HG02870 (cell line): ENCODE results near the gene ICAM2.

Experiments
- ATAC-seq: cut with Tn5 transposase; IDR thresholded peaks from one replicate; pipeline ENCODE4 v1.9.1; 2021; ENCODE audit warnings: mild to moderate bottlenecking, moderate library complexity; ENCODE audit not compliant: unreplicated experiment

ICAM2 gene

GRCh38 chr17:64020056-64020766, at the start of gene ICAM2:
TSS of gene ICAM2 (minus strand) at chr17:64020633. CDS start at chr17:64006691, 13,942 bp downstream.
- ATAC-seq, result peak; percentile 61

DNA sequence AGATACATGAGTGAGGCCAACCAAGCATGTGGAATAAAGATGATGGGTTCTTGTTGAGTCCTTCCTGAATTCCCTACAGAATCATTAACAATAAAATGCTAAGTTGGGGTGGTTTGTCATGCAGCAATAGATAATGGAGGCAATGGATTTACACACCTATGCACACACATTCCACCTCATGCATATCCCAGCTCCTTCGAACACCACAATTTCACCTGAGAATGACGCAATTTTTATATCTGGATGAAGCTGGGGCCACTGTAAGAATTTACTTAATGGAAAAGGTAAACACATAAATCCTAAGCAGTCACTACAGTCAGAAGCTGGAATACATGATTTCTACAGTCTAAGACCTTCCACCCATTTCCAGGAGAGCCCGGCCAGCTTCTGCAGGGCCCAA, 49.8 kb upstream of the ICAM2 start:
- ATAC-seq, result no peak

DNA sequence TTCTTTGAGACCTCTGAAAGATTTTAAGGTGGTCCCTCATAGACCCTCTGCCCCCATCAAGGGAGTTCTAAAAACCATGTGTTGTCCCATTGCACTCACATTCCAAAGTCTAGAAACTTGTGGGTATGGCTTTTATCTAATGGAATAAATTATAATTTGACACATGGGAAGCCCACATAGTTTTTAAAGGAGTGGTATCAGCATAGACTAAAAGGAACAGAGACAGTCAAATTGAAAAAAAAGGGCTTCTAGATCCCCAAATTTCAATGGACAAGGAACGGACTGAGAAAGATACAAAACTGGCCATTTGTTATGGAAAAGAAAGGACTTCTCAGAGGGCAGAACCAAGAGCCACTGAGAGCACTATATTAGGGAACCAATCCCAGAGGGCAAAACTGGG, 48.7 kb upstream of the ICAM2 start:
- no peak for ATAC-seq

- ATAC-seq, result no peak
Observed at GRCh38 chr17:64067657-64068056, 47.2 kb upstream of the ICAM2 start.

DNA sequence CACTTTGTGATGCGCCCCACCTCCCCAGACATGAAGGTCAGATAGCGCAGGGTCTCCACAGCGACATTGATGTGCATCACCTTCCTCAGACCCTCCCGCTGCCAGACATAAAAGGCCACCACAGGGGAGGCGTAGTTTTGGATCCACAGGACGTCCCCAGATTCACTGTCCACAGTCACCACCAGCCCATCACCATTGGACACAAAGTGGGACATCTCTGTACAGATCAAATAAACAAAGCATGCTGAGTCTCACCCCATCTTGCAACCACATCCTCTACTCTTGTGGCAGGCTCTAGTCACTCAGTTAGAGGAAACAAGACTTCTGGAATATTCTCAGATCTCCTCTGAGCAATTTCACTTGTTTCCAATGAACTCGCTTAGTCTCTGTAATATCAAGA, 46.3 kb upstream of the ICAM2 start:
- ATAC-seq, result no peak

DNA sequence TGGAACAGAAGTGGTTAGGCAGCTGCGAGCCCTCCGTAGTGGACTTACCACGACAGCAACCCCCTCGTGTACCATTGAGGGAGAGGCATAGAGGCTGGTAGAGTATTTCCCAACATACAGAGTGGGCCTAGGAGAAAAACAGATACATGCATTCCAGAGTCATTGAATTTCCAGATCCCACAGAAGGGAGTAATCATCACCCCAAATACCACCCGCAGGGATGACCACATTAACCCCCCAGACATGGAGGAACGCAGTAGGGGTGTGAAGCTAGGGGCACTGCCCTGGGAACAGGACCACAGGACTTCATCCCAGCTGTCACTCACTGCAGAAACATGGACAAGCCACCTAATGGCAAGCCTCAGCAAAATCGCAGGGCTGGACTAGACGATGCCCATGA, 44.7 kb upstream of the ICAM2 start:
- no peak for ATAC-seq

DNA sequence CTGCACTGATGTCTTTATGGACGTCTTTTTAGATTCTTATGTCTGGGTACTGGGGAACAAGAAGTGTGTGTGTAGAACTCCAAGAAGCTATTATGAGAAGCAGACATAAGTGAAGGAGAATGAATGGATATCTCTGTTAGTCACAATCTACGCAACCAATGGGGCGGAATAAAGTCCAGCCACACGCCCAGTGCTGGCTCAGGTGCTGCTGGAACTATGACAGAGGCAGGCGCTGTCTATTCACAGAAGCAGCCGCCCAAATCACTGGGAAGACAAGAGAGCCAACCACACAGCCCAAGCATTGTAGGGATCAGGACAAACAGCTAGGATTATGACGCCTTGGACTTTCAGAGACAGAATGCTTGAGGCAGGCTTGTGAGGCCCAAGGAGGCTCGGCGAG, 43.9 kb upstream of the ICAM2 start:
- no peak for ATAC-seq

GRCh38 chr17:64063766-64064224, 43.4 kb upstream of the ICAM2 start:
- ATAC-seq, result no peak

- no peak for ATAC-seq
Observed at GRCh38 chr17:64063088-64063487, 42.7 kb upstream of the ICAM2 start.

DNA sequence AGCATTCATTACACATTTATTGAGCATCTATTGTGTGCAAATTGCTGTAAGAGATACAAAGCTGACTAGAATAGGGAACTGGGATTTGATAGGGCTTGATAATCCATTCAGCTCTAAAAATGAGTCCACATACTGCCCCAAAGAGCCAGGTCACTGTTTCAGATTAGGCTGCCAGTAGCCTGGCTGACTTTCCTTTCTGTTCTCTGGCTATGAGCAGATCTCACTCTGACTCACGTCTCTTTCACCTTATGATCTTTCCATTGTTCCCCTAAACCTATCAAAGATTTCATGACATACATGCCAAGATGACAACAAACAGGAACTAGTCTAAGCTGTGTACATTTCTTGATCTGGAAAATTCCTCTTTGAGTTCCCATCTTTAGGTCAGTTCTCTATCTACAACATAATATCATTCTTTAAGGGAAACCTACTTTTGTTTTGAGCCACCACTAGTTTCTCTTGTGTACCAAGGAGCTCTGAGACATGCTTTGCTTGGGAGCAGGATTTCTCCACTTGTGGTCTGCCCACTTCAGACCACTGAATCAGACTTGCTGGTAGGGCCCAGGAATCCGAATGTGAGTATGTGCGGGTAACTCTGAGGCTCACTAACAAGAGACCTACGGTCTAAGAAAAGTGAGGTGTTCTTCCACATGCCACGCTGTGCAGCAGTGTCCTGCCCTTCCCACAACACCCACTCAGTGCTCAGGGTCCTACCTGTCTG, 40.9 kb upstream of the ICAM2 start:
- ATAC-seq, result peak; percentile 44

GRCh38 chr17:64060331-64060730, 39.9 kb upstream of the ICAM2 start:
- no peak for ATAC-seq

DNA sequence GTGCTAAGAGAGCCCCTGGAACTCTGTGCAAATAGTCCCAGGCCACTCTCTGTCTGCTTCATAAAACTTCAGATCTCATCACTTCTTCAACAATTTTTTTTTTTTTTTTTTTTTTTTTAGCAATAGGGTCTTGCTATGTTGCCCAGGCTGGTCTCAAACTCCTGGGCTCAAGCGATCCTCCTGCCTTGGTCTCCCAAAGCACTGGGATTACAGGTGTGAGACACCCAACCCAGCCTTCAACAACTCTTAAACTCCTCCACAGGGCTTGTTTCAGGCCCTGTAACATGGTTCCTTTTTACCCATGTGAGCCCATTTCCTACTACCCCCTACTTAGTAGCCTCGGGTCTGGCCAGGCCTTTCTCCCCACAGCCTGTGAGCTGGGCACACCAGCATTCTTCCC, 39.3 kb upstream of the ICAM2 start:
- no peak for ATAC-seq

DNA sequence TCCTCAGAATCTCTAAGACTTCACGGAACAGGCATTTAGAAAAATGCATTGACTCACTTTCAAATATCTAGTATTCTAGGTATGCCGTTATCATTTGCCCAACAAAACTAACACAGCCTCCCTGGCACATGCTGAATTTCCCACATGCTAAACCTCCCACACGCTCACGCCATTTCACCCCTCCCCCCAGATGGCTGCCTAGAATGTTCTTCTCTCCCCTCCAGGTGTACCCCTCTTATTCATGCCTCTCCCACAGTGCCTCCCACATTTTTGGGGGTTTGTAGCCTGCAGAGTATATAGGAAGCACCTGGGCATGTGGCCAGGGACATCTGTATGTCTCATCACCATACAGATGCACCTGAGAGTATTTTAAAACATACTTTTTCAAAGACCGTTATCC, 38.2 kb upstream of the ICAM2 start:
- no peak for ATAC-seq

DNA sequence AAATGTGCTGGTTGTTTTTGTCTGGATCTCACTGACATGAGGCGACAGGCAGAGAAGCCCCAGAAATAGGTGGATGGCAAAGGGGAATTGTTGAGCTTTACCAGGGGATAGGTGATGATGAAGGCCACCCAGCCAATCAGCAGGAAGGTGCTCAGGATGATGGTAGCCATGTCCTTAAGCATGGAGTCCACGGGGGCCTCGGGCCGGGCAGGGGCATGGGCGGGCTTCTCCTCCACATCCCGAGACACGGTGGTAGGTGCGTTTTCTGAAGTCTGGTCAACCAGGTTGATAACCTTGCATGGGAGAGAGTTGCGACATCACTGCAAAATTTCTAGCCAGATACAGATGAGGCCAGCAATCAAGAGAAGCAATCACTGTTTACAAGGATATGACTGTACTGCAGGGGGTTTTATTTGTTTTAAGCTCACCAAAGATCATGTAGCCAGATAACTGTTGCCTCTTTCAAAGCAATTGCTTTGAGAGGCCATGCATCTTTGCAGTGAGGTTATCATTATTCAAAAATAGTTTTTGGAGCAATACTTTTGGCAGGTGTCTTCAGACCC, 37.3 kb upstream of the ICAM2 start:
- ATAC-seq, result no peak

- ATAC-seq, result peak; percentile 72
Observed at GRCh38 chr17:64056269-64057005, 36.0 kb upstream of the ICAM2 start.

DNA sequence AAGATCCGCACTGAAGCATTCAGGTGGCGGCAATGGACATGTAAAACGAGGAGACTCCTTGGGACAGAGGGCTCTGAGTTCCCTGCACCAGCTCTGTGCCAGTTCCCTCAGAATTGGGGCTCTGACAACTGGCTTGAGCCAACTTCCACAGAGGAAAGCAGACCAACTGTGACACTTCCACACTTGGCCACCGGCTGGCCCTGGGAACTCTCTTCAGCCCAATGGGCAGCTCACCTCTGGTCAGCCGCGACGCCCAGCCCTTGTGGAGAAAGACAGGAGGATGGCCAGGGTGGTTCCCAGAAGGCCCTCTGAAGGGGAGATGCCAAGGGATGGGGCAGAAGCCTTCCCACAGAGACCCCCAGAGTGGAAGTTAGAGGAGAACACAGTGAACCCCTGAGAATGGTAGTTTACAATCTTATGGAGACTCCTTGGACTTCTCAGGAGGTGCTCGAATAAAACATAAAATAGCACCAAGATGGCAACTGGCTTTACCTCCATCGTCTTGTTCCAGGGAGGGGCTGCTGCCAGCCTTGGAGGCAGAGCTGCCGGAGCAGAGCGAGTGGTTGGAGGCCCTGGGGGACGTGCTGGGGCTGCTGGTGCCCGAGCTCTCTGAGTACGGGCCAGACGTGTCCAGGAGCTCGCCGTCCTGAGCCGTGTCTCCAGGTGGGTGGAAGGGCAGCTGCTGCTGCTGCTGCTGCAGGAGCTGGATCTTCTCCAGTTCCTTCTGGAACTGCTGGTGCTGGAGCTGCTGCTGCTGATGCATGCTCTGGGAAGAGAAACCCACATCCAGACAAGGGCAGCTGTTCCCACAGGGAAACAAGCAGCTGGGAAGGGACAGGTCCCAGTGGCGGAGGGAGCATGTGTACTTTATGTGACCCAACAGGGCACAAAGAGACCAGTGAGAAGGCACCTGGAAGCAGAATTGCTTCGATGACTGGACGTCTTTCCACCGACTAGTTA, 35.0 kb upstream of the ICAM2 start:
- no peak for ATAC-seq

GRCh38 chr17:64054304-64054703, 33.9 kb upstream of the ICAM2 start:
- ATAC-seq, result no peak

DNA sequence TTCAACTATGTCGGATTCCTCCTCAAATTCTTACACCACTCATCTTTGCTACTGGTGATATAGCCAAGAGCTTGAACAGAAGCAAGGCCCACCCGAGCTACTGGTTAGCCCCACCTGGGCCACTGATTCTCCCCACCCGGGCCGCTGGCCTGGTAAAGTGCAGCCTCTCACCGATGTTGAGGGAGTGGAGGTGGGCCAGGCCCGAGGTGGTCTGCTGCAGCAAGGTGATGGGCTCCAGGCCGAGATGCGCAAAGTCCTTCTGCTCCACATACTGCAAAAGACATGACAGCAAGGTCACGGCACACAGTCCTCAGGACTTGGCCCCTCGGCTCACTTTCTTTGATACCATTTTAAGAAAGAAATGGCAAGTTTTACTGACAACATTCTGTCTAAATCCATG, 32.7 kb upstream of the ICAM2 start:
- no peak for ATAC-seq

DNA sequence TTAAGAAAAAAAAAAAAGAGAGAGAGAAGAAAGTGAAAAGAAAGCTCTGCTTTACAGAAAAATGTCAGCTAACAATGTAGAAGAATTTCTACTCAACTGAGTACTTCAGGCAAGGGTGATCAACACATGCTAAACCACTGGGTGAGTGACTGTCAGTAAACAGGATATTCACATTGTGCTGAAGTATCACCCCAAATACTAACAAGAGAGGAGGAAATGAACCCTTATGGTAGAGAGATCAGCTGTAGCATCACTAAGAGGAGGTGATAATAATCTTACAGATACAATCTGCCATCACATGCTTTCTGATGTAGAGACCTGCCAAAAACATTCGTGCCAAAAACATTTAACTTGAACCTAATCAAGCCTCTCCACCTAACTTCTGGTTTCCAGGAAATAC, 30.7 kb upstream of the ICAM2 start:
- ATAC-seq, result no peak

- no peak for ATAC-seq
Observed at GRCh38 chr17:64048805-64049204, 28.4 kb upstream of the ICAM2 start.
